Mesodermal cell (in vitro differentiated cells): ENCODE measurements around the gene RPS6KL1. TPM values are rescaled to one million over a fixed set of nuclear protein-coding genes. Genes with fewer than 3 reads are reported as not detected.

ENCODE experiments used
- H3K27ac ChIP-seq: 2 replicates; pipeline ENCODE4 v1.7.0; 2013; ENCODE audit warnings: mild to moderate bottlenecking, low read depth, low read length, moderate library complexity; ENCODE audit not compliant: severe bottlenecking
- H3K36me3 ChIP-seq: 2 replicates; pipeline ENCODE4 v1.7.1; 2013; ENCODE audit warnings: mild to moderate bottlenecking, low read length, moderate library complexity; ENCODE audit not compliant: control insufficient read depth, insufficient read depth
- H3K4me1 ChIP-seq: one replicate; pipeline ENCODE4 v1.7.1; 2013; ENCODE audit warnings: mild to moderate bottlenecking, low read length; ENCODE audit not compliant: insufficient read depth, control insufficient read depth, poor library complexity, severe bottlenecking
- H3K4me3 ChIP-seq: 2 replicates; pipeline ENCODE4 v1.7.0; 2013; ENCODE audit warnings: low read length, control low read depth, mild to moderate bottlenecking; ENCODE audit not compliant: insufficient read depth, poor library complexity, severe bottlenecking; ENCODE audit errors: extremely low read depth
- H3K9me3 ChIP-seq: 2 replicates; pipeline ENCODE4 v1.7.1; 2013; ENCODE audit warnings: mild to moderate bottlenecking, low read length, moderate library complexity; ENCODE audit not compliant: control insufficient read depth
- WGBS, 2 experiments: methylation state at CpG; one replicate each; pipeline ENCODE4 v1.1.5; 2013; ENCODE audit warnings: missing lambda C conversion rate in 2 of 2; ENCODE audit not compliant: insufficient coverage in 2 of 2; 5-methylcytosine and 5-hydroxymethylcytosine counted together
- polyA plus RNA-seq, 2 experiments: library from polyadenylated mRNA; stranded (reverse); fragments of 50-300 nt; gene quantifications; one replicate each; pipeline ENCODE4 v1.2.3, GENCODE V29; 2013

The RPS6KL1 gene
- 4.3 TPM for polyA plus RNA-seq (2013, experiment 1 of 2)
- polyA plus RNA-seq (2013, experiment 2 of 2): 3.6 TPM

DNA sequence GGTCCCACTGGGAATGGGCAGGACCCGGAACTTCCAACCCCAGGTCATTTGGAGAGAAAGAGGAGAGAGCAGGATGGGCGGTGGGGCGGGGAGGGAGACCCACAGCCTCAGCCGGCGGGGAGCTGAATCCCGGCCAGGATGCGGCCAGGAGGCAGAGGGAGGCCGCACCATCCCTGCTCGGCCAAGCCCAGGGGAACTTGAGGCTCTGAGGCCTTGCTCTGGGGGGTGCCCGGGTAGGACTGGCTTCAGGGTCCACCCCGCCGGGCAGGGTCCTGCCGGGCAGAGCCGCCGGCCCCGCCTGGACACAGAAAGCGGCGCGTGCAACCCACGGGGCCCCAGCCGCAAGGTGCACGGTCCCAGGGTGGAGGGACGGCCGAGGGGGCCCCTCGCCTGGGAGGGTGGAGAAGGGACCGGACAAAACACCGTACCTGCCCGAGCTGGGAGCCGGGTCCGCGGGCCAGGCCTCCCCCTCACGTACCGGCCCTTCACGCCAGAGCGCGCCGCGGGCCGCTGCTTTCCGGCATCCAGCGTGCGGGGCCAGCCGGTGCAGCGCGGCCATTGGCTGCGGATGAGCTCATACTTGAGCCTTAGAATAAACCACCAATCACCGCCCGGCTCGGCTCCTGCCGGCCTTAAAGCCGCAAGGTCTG lies at the start of gene RPS6KL1:
TSS of gene RPS6KL1 (minus strand) at position 509 of the 650 bp plus-strand sequence. CDS start 1,719 bp downstream, outside the sequence.
- Histone ChIP-seq H3K27ac (no peak within 1 kb of the TSS), H3K36me3 (no peaks in the 10 kb centered on the region), H3K9me3 (no peaks in the 10 kb centered on the region), H3K4me1 (no peaks in the 10 kb centered on the region), H3K4me3 (peak within 1 kb of the TSS; percentile 61)
- 1 to 2% methylated on average over 28 to 40 of the region's 51 CpGs for WGBS, 2 experiments

GRCh38 chr14:74968811-74969210 lies 45.8 kb upstream of the RPS6KL1 start:
- WGBS, 2 experiments: 90 to 100% methylated on average over 1 of the region's 1 CpG

DNA sequence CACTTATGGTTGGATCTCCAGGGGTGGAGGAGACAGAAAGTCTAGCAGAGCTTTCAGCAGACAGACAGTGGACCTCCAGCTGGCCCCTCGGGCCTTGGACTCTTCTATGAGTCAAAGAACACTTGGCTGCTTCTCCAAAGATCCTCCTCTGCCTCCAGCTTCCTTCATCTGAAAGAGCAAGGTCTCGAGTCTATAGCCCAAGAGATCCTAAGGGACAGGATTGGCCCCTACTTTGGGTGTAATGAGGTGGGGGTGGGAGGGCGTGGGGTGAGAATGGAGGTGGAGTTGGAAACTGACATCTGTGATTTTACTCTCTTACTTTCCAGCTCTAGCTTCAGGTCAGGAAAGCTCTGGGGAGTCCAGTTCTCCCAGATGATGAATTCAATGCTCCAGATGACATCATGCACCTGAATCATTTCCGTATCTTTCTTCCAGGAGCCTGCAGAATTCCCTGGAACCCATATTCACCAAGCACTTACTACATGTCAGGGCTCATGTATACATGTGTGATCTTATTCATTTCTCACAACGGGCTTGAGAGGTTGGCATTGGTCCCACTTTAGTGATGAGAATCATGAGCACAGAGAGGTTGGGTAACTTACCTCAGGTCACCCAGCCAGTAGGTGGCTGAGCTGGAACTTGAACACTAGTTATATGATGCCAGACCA lies 42.6 kb upstream of the RPS6KL1 start:
- Histone ChIP-seq H3K4me1 (peaks cover 7% of the 10 kb centered on the region), H3K4me3 (no peak overlapping the region), H3K27ac (no peak overlapping the region), H3K36me3 (no peaks in the 10 kb centered on the region), H3K9me3 (no peaks in the 10 kb centered on the region)
- 89 to 100% methylated on average over 3 to 5 of the region's 5 CpGs for WGBS, 2 experiments

More at GRCh38 chr14:74968811-74969210, 45.8 kb upstream of the RPS6KL1 start:
- H3K4me3 ChIP-seq: no peak overlapping the region
- H3K36me3 ChIP-seq: no peaks in the 10 kb centered on the region
- H3K27ac ChIP-seq: no peak overlapping the region
- H3K4me1 ChIP-seq: peaks cover 8% of the 10 kb centered on the region
- no peaks in the 10 kb centered on the region for H3K9me3 ChIP-seq

DNA sequence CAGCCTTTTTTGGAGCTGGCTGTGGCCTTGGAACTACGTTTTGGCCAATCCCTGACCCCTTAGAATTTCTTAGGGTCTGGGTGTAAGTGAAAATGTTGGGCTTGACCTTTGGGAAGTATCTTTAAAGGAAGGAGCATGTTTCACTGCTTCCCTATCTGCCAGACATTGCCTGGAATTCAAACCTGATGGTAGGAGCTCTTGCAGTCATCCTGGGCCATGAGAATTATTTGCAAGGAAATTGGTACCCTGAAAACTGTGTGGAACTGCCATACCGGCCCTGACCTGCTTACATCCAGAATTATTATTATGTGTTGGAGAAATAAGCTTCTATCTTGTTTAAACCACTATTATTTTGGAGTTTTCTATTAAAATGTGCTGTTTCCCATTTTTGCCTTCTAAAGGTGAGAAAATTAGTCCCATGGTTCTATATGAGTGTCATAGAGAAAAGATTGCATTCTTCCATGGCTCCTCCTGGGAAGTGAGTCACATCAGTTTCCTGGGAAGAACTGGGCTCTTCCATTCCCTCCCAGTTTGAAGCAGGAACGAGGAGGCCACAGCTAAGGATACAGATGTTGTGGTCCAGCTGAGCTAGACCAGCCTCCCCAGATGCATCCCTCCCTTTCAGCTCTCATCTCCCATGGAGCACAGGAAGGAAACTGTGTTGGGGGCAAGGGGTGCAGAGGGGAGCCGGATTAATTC lies 41.9 kb upstream of the RPS6KL1 start:
- WGBS, 2 experiments: 65 to 95% methylated on average over 2 of the region's 4 CpGs
- no peak overlapping the region for H3K27ac ChIP-seq
- no peak overlapping the region for H3K4me3 ChIP-seq
- H3K36me3 ChIP-seq: no peaks in the 10 kb centered on the region
- peaks cover 7% of the 10 kb centered on the region for H3K4me1 ChIP-seq
- no peaks in the 10 kb centered on the region for H3K9me3 ChIP-seq

- no peak overlapping the region for H3K4me3 ChIP-seq
- no peaks in the 10 kb centered on the region for H3K9me3 ChIP-seq
- H3K4me1 ChIP-seq: peaks cover 7% of the 10 kb centered on the region
- H3K27ac ChIP-seq: no peak overlapping the region
- 91 to 95% methylated on average over 8 to 9 of the region's 9 CpGs for WGBS, 2 experiments
- H3K36me3 ChIP-seq: no peaks in the 10 kb centered on the region
Measured at GRCh38 chr14:74963705-74964271, 40.7 kb upstream of the RPS6KL1 start.

DNA sequence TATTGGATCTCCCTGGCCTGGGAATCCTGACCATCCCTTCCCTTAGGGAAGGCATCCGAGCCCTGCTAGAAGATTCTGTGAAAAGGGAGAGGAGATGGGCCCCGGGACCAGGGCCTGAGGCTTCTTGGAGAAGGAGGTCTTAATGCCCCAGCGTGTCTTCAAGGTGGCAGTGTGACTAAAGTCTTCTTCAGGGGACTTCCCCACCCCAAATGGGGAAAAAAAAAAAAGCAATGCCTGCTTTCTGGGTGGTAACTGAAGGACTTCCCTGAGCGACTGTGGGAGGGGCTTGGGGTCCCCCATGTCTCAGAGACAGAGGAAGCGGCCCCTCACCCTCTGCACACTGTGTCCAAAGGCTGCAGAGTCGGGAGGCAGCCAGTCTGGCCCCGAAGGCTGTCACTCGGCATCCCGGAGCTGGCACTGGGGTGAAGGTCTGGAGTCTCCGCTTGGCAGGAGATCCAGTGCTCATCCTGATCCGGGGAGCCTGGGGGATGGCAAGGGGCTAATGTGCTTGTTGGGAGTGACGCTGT lies 40.2 kb upstream of the RPS6KL1 start:
- WGBS, 2 experiments: 89 to 97% methylated on average over 6 to 9 of the region's 12 CpGs
- no peak overlapping the region for H3K27ac ChIP-seq
- H3K36me3 ChIP-seq: no peaks in the 10 kb centered on the region
- H3K9me3 ChIP-seq: no peaks in the 10 kb centered on the region
- H3K4me1 ChIP-seq: peaks cover 7% of the 10 kb centered on the region
- H3K4me3 ChIP-seq: no peak overlapping the region

DNA sequence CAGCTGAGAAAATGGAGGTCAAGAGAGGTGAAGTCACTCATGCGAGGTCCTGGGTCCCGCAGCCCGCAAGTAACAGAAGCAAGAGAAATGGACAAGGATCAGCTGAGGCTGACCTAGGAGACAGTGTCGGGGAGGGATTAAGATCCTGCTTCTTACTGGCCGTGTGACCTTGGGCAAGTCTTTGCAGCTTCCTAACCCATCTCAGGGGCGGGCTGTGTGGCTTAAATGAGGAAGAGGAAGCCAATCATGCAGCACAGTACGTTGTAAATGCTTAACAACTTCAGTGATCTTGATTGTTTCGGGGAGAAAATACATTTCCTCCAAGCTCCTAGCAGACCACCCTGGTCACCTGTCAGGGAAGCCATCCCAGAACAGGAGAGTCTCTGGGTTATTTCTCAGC lies 39.4 kb upstream of the RPS6KL1 start:
- 88 to 91% methylated on average over 7 to 8 of the region's 8 CpGs for WGBS, 2 experiments
- peaks cover 7% of the 10 kb centered on the region for H3K4me1 ChIP-seq
- no peaks in the 10 kb centered on the region for H3K36me3 ChIP-seq
- no peak overlapping the region for H3K27ac ChIP-seq
- no peak overlapping the region for H3K4me3 ChIP-seq
- H3K9me3 ChIP-seq: no peaks in the 10 kb centered on the region

- 80 to 97% methylated on average over 2 to 6 of the region's 11 CpGs for WGBS, 2 experiments
- Histone ChIP-seq H3K9me3 (no peaks in the 10 kb centered on the region), H3K27ac (no peak overlapping the region), H3K4me1 (peaks cover 7% of the 10 kb centered on the region), H3K4me3 (no peak overlapping the region), H3K36me3 (no peaks in the 10 kb centered on the region)
Measured at GRCh38 chr14:74962046-74962445, 39.0 kb upstream of the RPS6KL1 start.

GRCh38 chr14:74961238-74961911 lies 38.3 kb upstream of the RPS6KL1 start:
- no peaks in the 10 kb centered on the region for H3K36me3 ChIP-seq
- peaks cover 12% of the 10 kb centered on the region for H3K4me1 ChIP-seq
- H3K9me3 ChIP-seq: no peaks in the 10 kb centered on the region
- no peak overlapping the region for H3K4me3 ChIP-seq
- no peak overlapping the region for H3K27ac ChIP-seq
- 94 to 97% methylated on average over 3 to 4 of the region's 5 CpGs for WGBS, 2 experiments

- H3K4me1 ChIP-seq: peaks cover 19% of the 10 kb centered on the region
- 94 to 100% methylated on average over 3 to 4 of the region's 4 CpGs for WGBS, 2 experiments
Measured at GRCh38 chr14:74960736-74961135, 37.7 kb upstream of the RPS6KL1 start.

More at GRCh38 chr14:74960736-74961135, 37.7 kb upstream of the RPS6KL1 start:
- H3K36me3 ChIP-seq: no peaks in the 10 kb centered on the region
- H3K9me3 ChIP-seq: no peaks in the 10 kb centered on the region
- no peak overlapping the region for H3K27ac ChIP-seq
- H3K4me3 ChIP-seq: no peak overlapping the region
